ENCODE measurements around the gene USP33.
"Not testable (repeated sequence)": the region's sequence is repeated elsewhere in the genome, so short reads cannot be mapped to it uniquely, and the experiment has no call there.

Gene USP33

GRCh38 chr1:77759071-77760028 is at the start of gene USP33:
TSS of gene USP33 (minus strand) at chr1:77759852. CDS start at chr1:77741697, 18,155 bp downstream.
- TF ChIP-seq, protein P1, sequence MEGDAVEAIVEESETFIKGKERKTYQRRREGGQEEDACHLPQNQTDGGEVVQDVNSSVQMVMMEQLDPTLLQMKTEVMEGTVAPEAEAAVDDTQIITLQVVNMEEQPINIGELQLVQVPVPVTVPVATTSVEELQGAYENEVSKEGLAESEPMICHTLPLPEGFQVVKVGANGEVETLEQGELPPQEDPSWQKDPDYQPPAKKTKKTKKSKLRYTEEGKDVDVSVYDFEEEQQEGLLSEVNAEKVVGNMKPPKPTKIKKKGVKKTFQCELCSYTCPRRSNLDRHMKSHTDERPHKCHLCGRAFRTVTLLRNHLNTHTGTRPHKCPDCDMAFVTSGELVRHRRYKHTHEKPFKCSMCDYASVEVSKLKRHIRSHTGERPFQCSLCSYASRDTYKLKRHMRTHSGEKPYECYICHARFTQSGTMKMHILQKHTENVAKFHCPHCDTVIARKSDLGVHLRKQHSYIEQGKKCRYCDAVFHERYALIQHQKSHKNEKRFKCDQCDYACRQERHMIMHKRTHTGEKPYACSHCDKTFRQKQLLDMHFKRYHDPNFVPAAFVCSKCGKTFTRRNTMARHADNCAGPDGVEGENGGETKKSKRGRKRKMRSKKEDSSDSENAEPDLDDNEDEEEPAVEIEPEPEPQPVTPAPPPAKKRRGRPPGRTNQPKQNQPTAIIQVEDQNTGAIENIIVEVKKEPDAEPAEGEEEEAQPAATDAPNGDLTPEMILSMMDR (IDR thresholded peaks at IDR 0.05), result no peak
- no peak for TF ChIP-seq ZFX (IDR thresholded peaks at IDR 0.05; ENCODE audit: borderline replicate concordance)
- peak within 1 kb of the TSS; percentile 71 for H3K27ac ChIP-seq

DNA sequence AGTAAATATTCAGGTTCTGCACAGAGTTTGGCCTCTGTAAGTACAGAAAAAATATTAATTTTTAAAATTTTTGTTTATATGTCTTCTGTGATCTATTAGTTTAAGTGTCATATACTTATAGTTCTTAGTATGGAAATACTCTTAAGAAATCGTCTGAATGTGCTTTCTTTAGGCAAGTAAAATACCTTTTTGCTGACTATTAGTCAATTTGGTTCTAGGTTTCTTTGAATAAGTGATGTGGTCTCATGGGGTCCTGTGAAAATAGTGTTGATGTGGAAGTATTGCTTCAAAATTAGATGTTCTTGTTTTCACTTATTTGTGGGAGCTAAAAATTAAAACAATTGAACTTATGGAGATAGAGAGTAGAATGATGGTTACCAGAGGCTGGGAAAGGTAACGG is 43.7 kb upstream of the USP33 start:
- no peak overlapping the region for H3K27ac ChIP-seq
- TF ChIP-seq ZFX (IDR thresholded peaks at IDR 0.05; ENCODE audit: borderline replicate concordance), result no peak
- TF ChIP-seq, protein P1 (IDR thresholded peaks at IDR 0.05), result no peak

- TF ChIP-seq, protein P1 (IDR thresholded peaks at IDR 0.05), result no peak
- no peak for TF ChIP-seq ZFX (IDR thresholded peaks at IDR 0.05; ENCODE audit: borderline replicate concordance)
- H3K27ac ChIP-seq, result no peak overlapping the region
These were observed 42.4 kb upstream of the USP33 start for GRCh38 chr1:77802026-77802425.

DNA sequence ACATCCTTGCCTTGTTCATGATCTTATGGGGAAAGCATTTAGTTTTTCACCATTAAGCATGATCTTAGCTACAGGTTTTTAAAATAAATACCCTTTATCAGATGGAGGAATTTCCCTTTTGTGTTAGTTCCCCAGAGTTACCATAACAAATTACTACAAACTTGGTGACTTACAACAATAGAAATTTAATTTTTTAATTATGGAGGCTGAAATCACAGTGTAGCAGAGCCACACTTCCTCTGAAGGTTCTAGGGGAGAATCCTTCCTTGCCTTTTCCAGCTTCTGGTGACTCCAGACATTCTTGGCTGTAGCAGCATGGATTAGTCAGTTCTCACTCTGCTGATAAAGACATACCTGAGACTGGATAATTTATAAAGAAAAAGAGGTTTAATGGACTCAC is 38.3 kb upstream of the USP33 start:
- TF ChIP-seq ZFX (IDR thresholded peaks at IDR 0.05; ENCODE audit: borderline replicate concordance), result no peak
- TF ChIP-seq, protein P1 (IDR thresholded peaks at IDR 0.05), result no peak
- no peak overlapping the region for H3K27ac ChIP-seq

DNA sequence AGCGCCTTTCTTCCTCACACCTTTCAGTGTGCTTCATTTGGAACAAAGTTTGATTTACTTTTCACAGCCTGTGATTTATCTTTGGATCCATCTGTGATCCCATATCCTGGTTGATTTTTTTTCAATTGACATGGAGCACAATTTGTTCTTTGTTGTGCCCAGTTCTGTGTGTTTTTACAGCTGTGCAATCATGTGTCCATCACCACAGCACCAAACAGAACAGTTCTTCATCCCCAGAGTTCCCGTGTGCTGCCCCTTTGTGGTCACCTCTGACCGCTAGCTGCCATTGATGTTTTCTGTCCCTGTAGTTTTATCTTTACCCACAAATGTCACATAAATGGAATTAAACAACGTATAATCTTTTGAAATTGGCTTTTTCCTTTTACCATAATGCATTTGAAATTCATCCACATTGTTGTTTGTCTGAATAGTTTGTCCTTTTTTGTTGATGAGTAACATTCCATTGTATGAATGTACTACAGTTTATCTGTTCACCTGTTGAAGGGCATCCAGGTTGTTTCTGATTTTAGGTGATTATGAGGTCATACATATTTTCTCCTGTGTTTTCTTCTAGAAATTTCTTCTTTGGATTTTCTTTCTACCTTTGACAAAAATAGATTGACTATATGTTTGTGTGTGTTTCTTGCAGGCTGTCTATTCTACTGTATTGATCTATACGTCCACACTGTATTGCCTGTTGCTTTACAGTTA is 37.2 kb upstream of the USP33 start:
- TF ChIP-seq ZFX (IDR thresholded peaks at IDR 0.05; ENCODE audit: borderline replicate concordance), result no peak
- TF ChIP-seq, protein P1 (IDR thresholded peaks at IDR 0.05), result peak; percentile 45
- peak overlapping the region; percentile 37 for H3K27ac ChIP-seq

DNA sequence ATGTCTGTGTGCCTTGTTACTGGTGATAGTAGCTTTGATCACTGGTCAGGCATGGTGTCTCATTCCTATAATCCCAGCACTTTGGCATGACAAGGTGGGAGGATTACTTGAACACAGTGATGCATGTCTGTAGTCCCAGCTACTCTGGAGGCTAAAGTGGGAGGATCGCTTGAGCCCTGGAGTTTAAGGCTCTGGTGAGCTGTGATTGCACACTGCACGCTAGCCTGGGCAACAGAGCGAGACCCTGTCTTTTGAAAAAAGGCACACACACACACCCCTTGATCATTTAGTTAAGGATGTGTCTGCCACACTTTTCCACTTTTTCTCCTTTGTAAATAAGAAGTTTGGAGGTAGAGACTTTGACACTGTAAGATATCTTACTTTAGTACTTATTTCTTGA is 34.9 kb upstream of the USP33 start:
- TF ChIP-seq ZFX (IDR thresholded peaks at IDR 0.05; ENCODE audit: borderline replicate concordance), result no peak
- TF ChIP-seq, protein P1 (IDR thresholded peaks at IDR 0.05), result no peak
- no peak overlapping the region for H3K27ac ChIP-seq

GRCh38 chr1:77786093-77786741 is 26.6 kb upstream of the USP33 start:
- H3K27ac ChIP-seq, result not testable (repeated sequence)
